Measurements from ENCODE around the gene HAPLN2.
"Not testable (repeated sequence)": the region's sequence is repeated elsewhere in the genome, so short reads cannot be mapped to it uniquely, and the experiment has no call there.

HAPLN2 gene

GRCh38 chr1:156618853-156619581, at the start of gene HAPLN2:
Gene HAPLN2 (plus strand): TSS chr1:156619415. CDS start chr1:156623491, 4,076 bp downstream.
- DNase-seq: no peak

- DNase-seq: no peak
Measured at GRCh38 chr1:156571261-156571852, 47.9 kb upstream of the HAPLN2 start.

GRCh38 chr1:156571919-156572662, 47.1 kb upstream of the HAPLN2 start, which contains the start of gene IQGAP3:
Gene IQGAP3 (minus strand): TSS chr1:156572565. CDS start chr1:156572529, 36 bp downstream.
- DNase-seq: peak; percentile 62

- DNase-seq: no peak
Measured at GRCh38 chr1:156572663-156573018, 46.6 kb upstream of the HAPLN2 start.

- no peak for DNase-seq
Measured at GRCh38 chr1:156574039-156574633, 45.1 kb upstream of the HAPLN2 start.

GRCh38 chr1:156577550-156577949, 41.7 kb upstream of the HAPLN2 start:
- no peak for DNase-seq

- DNase-seq: no peak
Measured at GRCh38 chr1:156578055-156578454, 41.2 kb upstream of the HAPLN2 start.

GRCh38 chr1:156579472-156579871, 39.7 kb upstream of the HAPLN2 start, which contains the start of gene TTC24:
Gene TTC24 (plus strand): TSS chr1:156579723. CDS start chr1:156581365, 1,642 bp downstream.
- no peak for DNase-seq

GRCh38 chr1:156581661-156582387, 37.4 kb upstream of the HAPLN2 start:
- no peak for DNase-seq

GRCh38 chr1:156582388-156583017, 36.7 kb upstream of the HAPLN2 start:
- DNase-seq: no peak

- DNase-seq: peak; percentile 69
Measured at GRCh38 chr1:156583821-156584622, 35.2 kb upstream of the HAPLN2 start.

GRCh38 chr1:156584813-156585212, 34.4 kb upstream of the HAPLN2 start:
- DNase-seq: no peak

GRCh38 chr1:156586323-156586722, 32.9 kb upstream of the HAPLN2 start:
- no peak for DNase-seq

- DNase-seq: no peak
Measured at GRCh38 chr1:156586892-156587477, 32.2 kb upstream of the HAPLN2 start.

- not testable (repeated sequence) for DNase-seq
Measured at GRCh38 chr1:156587927-156588326, 31.3 kb upstream of the HAPLN2 start.

GRCh38 chr1:156589546-156589945, 29.7 kb upstream of the HAPLN2 start:
- no peak for DNase-seq

- DNase-seq: no peak
Measured at GRCh38 chr1:156590326-156591180, 28.7 kb upstream of the HAPLN2 start.

GRCh38 chr1:156591181-156591431, 28.1 kb upstream of the HAPLN2 start:
- no peak for DNase-seq

- peak; percentile 71 for DNase-seq
Measured at GRCh38 chr1:156591432-156592157, 27.6 kb upstream of the HAPLN2 start, which contains the start of gene NAXE. Gene NAXE (plus strand): TSS chr1:156591776. CDS start chr1:156591805, 29 bp downstream.

Data from stimulated activated CD4-positive, alpha-beta T cell treated with anti-CD3 and anti-CD28 coated beads, Interleukin-12 subunit alpha, Interleukin-12 subunit beta, amount 100 ng/mL, for 4 hours (primary cell).